Activated CD4-positive, alpha-beta T cell treated with anti-CD3 and anti-CD28 coated beads, Interleukin-2, Interleukin-4, amounts not matched to agents 100 ng/mL and 50 ng/mL, durations not matched to agents 16 hours and 8 hours (primary cell): ENCODE data around the gene AFF3.

Experiments
- DNase-seq: peaks from one replicate; pipeline ENCODE4 v3.0.0-alpha.2; 2020; ENCODE audit warnings: low spot score

Gene AFF3

GRCh38 chr2:100008956-100009355 lies 133.4 kb downstream of the AFF3 start:
- no peak for DNase-seq

GRCh38 chr2:100006516-100006915 lies 135.9 kb downstream of the AFF3 start:
- no peak for DNase-seq

- no peak for DNase-seq
Observed at GRCh38 chr2:100004959-100005387, 137.4 kb downstream of the AFF3 start.

GRCh38 chr2:100004348-100004884 lies 138.0 kb downstream of the AFF3 start:
- DNase-seq, result no peak

GRCh38 chr2:100002059-100002458 lies 140.3 kb downstream of the AFF3 start:
- no peak for DNase-seq

GRCh38 chr2:100000915-100001707 lies 141.3 kb downstream of the AFF3 start:
- DNase-seq, result peak; percentile 18

- no peak for DNase-seq
Observed at GRCh38 chr2:99998651-99999320, 143.6 kb downstream of the AFF3 start.

GRCh38 chr2:99989905-99990304 lies 152.5 kb downstream of the AFF3 start:
- DNase-seq, result no peak

GRCh38 chr2:99988599-99988998 lies 153.8 kb downstream of the AFF3 start:
- no peak for DNase-seq

GRCh38 chr2:99987160-99987559 lies 155.2 kb downstream of the AFF3 start:
- DNase-seq, result no peak

- DNase-seq, result no peak
Observed at GRCh38 chr2:99984799-99985515, 157.4 kb downstream of the AFF3 start.

GRCh38 chr2:99982744-99983143 lies 159.6 kb downstream of the AFF3 start:
- DNase-seq, result no peak

GRCh38 chr2:99981840-99982239 lies 160.6 kb downstream of the AFF3 start:
- DNase-seq, result no peak

GRCh38 chr2:99980176-99980575 lies 162.2 kb downstream of the AFF3 start:
- DNase-seq, result no peak

GRCh38 chr2:99977966-99978365 lies 164.4 kb downstream of the AFF3 start:
- DNase-seq, result no peak

GRCh38 chr2:99975386-99975785 lies 167.0 kb downstream of the AFF3 start:
- DNase-seq, result no peak

- DNase-seq, result no peak
Observed at GRCh38 chr2:99974682-99975375, 167.6 kb downstream of the AFF3 start.

- DNase-seq, result no peak
Observed at GRCh38 chr2:99974275-99974674, 168.1 kb downstream of the AFF3 start.

- DNase-seq, result no peak
Observed at GRCh38 chr2:99971326-99971900, 171.0 kb downstream of the AFF3 start.

GRCh38 chr2:99970292-99970868 lies 172.0 kb downstream of the AFF3 start:
- no peak for DNase-seq

- no peak for DNase-seq
Observed at GRCh38 chr2:99961196-99961913, 181.0 kb downstream of the AFF3 start.
